ENCODE measurements around the gene ELN. TPM values are rescaled to one million over a fixed set of nuclear protein-coding genes. Genes with fewer than 3 reads are reported as not detected.

ELN gene
- total and polyA plus RNA-seq, 2 donors (not counting 3 experiments of a cell fraction or from before 2014, with no cell fraction given) = 1.7 to 2.6 TPM

- DNase-seq (ENCODE audit: low read depth, low spot score) (no peak), FAIRE-seq (no peak)
- ChIA-PET POLR2A (no interaction called here), CTCF (no interaction called here)
- no peak overlapping the region for H3K9ac ChIP-seq (replicated peaks; ENCODE audit: extremely low read depth, insufficient read depth, low read length)
- no peaks in the 10 kb centered on the region for H4K20me1 ChIP-seq (replicated peaks; ENCODE audit: control insufficient read depth, extremely low read depth, insufficient read depth, low read length)
- H2AFZ ChIP-seq (ENCODE audit: low read depth, low read length) = no peak overlapping the region
- intact Hi-C loops (cut with micrococcal nuclease) (no loop called here), dilution Hi-C loops (cut with MboI; ENCODE audit: extremely low pct_ligation_motif_present, low sequenced_read_pairs) (no loop called here)
- no peaks in the 10 kb centered on the region for H3K36me3 ChIP-seq (ENCODE audit: control insufficient read depth in 2 of 2, extremely low read depth in 1 of 2, insufficient read depth in 2 of 2, low read length in 2 of 2)
- TF ChIP-seq MYC (IDR thresholded peaks at IDR 0.05; ENCODE audit: low read depth, low read length) (no peak), POLR2A (IDR thresholded peaks at IDR 0.05; ENCODE audit: low read depth, low read length) (no peak), EZH2 (IDR thresholded peaks at IDR 0.05; ENCODE audit: borderline replicate concordance, low read depth, low read length, severe bottlenecking) (no peak), POLR2AphosphoS5 (IDR thresholded peaks at IDR 0.05; ENCODE audit: insufficient read depth, low read depth, low read length) (no peak), GATA2 (IDR thresholded peaks at IDR 0.05; ENCODE audit: insufficient read depth, insufficient read length, low read depth, low read length) (no peak), JUN (IDR thresholded peaks at IDR 0.05; ENCODE audit: borderline replicate concordance, insufficient read depth, insufficient read length, low read depth) (no peak), CTCF (IDR thresholded peaks at IDR 0.05; ENCODE audit: extremely low read depth in 1 of 2, insufficient read depth in 1 of 2, low read depth in 1 of 2, low read length in 2 of 2) (no peak), FOS (IDR thresholded peaks at IDR 0.05; ENCODE audit: borderline replicate concordance, insufficient read depth, low read length) (no peak), MAX (IDR thresholded peaks at IDR 0.05; ENCODE audit: insufficient read depth, insufficient read length) (no peak)
- H3K4me3 ChIP-seq (replicated peaks in 1 of 3; ENCODE audit: insufficient read depth in 1 of 3, low read depth in 1 of 3, low read length in 3 of 3) = no peak overlapping the region
- H3K27ac ChIP-seq (ENCODE audit: insufficient read depth, low read depth, low read length) = no peak overlapping the region
- no peaks in the 10 kb centered on the region for H3K9me3 ChIP-seq (replicated peaks; ENCODE audit: control insufficient read depth, insufficient read depth, low read length)
- peaks cover 11 to 15% of the 10 kb centered on the region in 2 experiments for H3K27me3 ChIP-seq (ENCODE audit: control insufficient read depth in 2 of 2, insufficient read depth in 2 of 2, low read length in 2 of 2)
- no peaks in the 10 kb centered on the region for H3K9me1 ChIP-seq (replicated peaks; ENCODE audit: control insufficient read depth, extremely low read depth, insufficient read depth, low read length)
- BruUV-seq (replicated peaks) = no TSS peak
- peaks cover 3% of the 10 kb centered on the region for H3K4me1 ChIP-seq (ENCODE audit: control insufficient read depth, extremely low read depth, insufficient read depth, low read length)
- no peaks in the 10 kb centered on the region for H3K79me2 ChIP-seq (ENCODE audit: control insufficient read depth, insufficient read depth, low read length)
- H3K4me2 ChIP-seq (ENCODE audit: insufficient read depth, low read length) = no peak overlapping the region
Observed at GRCh38 chr7:74031403-74032190, 3.6 kb downstream of the ELN start.

Measured in endothelial cell of umbilical vein (primary cell).